GM19463 (cell line): ENCODE data around the gene OSBPL3.

Experiments
- ATAC-seq: cut with Tn5 transposase; IDR thresholded peaks from one replicate; pipeline ENCODE4 v1.9.1; 2021; ENCODE audit warnings: mild to moderate bottlenecking, moderate library complexity; ENCODE audit not compliant: unreplicated experiment

Gene OSBPL3

DNA sequence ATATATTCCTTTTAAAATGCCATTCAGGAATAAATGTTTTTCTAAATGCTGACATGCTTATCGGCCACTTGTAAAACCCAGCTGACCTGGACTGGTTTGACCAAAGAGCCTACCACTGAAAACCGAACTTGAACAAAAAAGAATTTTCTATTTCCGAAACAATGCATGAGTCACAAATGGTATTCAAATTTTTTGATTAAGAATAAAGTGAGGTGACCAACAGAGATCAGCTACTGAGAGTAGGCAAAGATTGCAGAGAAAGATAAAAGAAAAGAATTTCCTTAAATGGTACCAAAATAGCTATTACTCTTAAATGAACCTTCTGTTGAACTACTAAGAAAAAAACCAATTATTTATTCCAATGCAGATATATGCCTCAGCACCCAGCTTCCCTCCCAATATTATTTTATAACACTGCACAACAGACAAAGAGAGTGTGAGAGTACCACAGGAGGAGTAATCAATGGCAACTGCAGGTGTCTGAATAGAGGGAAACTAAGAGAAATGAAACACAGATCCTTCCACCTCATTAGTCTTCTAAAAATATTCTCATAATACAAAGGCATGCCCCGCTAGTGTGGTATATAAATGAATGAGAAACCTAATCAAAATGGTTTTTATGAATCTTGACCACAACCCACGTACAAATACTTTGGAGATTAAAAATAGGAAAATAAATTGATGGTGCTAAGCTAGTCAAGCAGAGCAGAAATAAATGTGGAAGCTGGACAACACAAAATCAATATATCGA is 20.1 kb downstream of the OSBPL3 start:
- no peak for ATAC-seq

DNA sequence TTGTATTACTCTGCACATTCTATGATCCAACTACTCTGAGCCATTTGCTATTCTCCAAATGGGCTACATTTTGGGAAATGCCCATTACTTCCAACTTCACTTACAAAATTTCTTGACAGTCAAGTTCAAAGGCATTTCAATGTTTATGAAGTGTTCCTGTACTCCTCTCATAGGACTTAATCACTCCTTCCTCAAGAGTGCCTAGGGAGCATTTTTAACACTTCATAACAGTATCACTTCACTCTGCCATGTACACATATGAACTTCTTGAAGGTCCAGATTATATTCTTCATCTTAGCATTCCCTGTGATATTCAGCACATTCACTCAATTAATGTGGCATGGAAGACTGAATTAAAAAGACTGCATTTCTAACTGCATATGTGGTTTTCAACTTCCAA is 21.6 kb downstream of the OSBPL3 start:
- ATAC-seq = no peak

DNA sequence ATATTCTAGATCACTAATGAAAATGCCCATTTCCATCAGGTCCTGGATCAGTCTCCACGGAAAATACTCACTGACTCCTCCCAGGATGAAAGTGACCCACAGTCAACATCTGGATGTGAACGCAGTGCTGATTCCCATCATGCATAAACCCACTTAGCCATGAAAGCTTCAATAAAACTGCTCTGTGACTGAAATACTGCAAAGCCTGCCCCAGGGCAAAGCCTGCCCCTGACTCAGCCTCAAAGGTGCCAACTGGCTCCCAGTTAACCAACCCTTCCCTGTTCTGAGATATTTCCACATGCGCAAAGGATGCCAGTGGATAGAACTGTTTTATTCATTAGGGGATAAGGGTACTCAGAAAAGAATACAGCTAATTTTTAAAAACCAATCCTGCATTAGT is 24.0 kb downstream of the OSBPL3 start:
- ATAC-seq = no peak

DNA sequence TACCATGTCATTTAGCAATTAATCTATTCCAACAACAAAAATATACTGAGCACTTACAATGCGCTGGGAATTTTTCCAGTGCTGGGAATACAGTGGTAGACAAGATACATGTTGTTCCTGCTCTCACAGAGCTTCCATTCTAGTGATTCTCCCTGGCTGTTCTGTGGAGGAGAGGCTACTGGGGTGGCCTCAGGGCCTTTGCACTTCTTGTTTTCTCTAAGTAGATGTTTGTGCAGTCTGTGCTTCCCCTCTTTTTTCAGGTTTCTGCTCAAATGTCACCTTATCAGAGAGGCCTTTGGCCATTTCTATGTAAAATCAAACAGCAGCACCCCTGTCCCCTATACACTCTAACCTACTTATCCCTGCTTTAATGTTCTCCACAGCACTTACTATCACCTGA is 24.7 kb downstream of the OSBPL3 start:
- no peak for ATAC-seq

DNA sequence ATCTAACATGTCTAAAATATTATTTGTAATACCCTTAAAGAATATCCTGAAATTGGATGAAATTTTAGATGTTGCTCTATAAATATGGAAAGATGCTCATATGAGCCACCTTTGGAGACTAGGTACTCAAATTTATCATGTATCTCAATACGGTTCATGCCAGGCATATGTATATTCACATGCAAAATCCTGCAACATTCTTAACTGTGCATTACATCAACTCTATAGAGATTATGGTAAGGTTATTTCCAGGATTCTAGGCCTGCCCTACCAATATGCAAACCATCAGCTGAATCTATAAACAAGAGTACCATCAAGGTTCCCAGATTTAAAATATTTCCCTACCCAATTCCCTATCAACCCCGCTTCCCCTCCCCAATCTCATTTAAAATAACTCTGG is 27.5 kb downstream of the OSBPL3 start:
- no peak for ATAC-seq

DNA sequence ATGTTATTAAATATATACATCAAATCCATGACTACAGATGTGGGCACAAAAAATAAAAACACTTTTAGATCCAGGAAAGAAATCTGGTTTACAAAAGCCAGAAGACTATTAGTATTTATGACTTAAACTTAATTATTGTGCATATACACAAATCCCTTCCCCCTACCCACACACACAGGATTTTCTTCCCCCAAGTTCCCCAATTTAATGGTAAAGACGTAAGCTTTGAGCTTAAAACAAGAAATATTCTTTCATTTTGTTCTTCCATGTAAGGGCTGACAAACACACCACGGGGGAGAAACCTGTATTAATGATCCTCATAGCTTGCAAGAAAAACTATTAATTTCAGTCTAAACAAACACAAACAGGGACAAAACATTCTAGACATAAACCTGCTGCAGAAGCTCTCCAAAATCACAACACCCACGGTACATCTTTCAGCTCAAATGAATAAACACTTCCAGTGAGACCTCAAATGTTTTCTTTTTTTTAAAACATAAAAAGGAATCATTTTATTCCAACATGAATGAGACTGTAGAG is 28.5 kb downstream of the OSBPL3 start:
- no peak for ATAC-seq

DNA sequence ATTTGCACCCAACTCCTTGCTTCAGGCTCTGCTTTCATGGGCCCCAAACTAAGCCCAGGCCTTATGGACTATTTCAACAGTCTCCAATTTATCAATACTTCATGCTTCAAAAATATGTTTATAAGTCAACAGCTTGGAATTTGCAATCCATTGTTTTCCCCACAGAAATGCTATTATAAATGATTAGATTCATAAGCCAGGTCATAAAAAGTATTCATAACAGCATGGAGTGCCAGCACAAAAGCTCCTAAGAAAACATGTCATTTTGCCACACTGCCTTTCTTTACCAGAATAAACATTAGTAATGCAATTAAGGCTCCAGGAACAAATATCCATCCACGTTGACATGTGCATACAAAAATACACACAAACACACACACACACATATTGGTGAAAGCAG is 30.1 kb downstream of the OSBPL3 start:
- no peak for ATAC-seq

DNA sequence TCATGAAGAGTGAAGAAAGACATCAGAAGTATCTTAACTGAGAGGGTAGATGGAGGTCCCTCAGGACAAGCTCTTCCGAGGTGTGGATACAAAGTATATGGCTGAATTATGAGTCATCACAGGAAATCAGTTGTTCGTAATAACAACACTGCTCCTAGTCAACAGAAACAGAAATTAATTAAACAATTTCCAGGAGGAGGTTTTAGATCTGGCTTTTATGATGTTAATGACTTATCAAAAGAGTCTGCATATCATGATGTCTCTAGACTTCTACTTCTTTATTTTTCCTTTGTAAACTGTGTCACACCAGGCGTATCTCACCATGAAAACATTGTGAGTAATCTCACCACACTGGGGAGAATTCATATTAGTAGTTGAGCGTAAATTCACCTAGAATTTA is 31.2 kb downstream of the OSBPL3 start:
- no peak for ATAC-seq

DNA sequence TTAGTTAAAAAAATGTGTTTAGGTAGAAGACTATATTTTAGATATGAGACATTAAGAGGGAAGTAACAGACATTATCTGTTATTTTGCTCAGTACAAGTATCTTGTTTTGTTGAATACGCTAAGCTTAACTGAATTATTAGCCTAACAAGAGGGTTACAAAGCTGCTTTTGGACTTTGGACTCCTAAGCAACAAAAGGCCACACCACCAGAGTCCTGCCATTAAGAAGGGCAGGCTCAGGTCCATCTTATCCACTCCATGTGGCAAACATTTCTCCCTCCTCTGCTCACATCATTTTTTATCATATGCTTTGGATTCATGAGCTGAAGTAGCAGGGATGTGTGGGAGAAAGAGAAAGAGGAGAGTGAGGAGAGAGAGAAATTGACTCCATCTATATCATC is 33.5 kb downstream of the OSBPL3 start:
- ATAC-seq = no peak

DNA sequence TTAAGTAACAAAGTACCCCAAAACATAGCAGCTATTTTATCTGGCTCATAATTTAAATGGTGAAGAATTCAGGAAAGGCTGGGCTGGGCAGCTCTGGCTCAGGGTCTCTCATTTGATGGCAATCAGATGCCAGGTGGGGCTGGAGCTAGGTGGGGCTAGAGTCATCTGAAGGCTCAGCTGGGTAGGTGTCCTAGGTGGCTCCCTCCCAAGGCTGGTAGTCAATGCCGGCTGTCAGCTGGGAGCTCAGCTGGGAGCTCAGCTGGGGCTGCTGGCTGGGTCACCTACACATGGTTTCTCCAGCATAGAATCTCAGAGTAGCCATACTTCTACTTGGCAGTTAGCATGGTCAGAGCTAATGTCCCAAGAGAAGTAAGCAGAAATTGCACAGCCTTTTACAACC is 34.1 kb downstream of the OSBPL3 start:
- ATAC-seq = peak; percentile 65

DNA sequence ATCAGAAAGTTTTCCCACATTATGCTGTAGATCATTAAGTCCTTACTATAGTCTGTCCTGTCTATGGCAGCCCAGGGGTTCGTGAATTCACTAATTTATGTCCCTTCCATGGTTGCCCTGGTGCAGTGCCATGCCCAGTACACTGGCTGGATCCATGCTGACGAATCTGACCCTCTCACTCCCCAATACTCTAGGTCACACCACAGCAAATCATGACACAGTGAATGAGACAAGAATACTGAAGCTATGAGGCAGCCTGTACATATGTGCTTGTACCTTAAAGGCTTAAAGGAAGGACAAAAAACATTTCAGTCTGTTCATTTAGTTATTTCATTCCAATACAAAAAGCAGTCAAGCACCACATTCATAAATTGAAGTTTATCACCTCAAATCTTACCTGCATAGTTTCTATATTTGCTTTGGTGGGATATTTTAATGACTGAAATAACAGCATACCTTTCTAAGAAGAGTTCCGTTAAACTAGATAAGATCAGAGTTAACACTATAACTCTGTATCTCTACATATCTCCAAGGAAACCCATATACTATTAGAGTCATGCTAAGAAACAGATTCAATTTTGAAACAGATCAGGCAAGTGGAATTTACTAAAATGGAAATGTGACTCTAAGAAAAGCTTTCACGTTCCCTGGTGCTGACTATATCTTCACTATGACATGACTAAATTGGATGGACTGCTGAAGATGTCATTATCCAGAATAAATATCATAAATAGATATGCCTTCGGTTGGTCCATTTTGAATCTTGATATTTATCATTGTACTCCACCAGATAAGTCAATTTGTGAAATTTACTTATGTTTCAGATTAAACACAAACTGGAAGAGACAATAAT is 36.7 kb downstream of the OSBPL3 start:
- no peak for ATAC-seq

DNA sequence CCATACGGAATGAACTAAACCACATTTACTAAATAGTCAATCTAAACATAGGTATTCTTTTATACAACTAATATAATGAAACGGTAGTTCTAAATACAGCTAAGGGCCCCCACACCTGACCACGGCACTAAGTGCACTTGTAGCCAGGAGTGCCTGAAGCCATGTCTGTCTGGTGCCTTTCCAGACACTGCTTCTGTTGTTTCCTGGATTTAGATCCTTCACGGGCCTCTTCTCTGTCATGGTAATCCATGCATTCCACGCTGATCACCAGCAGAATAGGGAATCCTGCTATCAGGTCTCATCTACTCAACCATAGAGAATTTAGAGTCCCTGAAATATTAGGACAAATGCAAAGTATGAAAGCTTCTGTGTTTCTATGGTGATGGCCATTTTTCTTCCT is 37.8 kb downstream of the OSBPL3 start:
- no peak for ATAC-seq

DNA sequence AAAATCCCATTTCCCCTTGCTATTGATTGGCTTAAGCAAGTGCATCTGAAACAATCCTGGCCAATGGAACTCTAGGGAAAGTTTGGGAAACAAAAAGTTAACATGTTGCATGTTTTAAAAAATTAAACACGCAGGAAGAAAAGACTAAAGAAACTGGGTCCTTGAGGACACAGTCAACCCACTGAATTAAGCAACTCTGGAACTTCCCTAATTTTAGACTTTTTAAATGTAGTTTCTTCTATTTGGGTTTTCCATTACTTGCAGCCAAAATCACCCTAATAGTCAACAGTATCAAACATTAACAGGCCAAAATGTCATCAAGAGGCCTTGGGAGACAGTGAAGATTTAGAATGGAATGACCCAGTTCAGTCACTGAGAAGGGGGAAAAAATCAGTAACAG is 40.6 kb downstream of the OSBPL3 start:
- ATAC-seq = no peak

DNA sequence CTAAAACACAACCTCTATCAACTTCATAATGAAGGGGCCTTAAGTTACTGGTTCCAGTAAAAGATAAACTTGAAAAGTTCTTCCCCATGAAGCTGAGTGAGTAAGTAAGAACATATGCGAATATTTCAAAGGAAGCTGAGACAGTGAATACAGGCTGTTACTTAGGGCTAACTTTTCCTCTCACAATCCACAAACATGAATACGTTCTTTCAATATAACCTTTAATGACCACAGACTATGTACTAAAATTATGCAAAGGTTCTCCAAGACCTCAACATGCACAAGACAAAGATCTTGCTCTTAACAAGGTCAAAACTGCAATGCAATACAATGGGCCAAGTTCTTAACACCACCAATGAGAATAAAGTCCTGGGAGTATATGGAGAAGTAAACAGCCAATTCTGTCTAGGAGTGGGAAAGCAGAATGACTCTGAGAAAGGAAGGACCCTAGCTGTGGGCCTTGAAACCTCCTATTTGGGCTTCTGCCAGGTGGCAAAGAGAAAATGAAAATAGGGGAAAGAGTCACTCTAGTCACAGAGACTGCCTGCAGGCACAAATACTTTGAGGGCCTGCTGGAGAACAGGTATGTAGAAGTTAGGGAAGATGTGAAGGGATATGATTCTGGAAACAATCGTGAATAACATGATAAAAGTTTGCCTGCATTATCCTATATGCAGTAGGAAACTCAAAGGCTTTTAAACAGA is 43.7 kb downstream of the OSBPL3 start:
- peak; percentile 69 for ATAC-seq

DNA sequence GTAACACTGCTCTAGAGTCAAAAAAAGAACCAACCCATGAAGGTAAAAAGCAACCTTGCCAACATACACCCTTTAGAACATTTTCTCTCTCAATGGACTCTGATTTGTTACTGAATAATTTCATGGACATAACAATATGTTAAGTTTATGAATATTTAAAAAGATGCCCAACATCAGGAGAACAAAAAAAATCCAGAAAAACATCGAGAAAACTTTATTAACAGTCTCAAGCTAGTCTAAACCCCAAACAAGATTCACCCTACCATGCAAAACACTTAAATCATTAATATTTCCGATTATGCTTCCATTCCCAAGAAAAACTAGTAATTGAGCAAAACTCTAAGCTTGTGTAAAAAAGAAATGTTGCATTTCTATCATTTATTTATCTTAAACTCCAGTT is 46.7 kb downstream of the OSBPL3 start:
- ATAC-seq = no peak

DNA sequence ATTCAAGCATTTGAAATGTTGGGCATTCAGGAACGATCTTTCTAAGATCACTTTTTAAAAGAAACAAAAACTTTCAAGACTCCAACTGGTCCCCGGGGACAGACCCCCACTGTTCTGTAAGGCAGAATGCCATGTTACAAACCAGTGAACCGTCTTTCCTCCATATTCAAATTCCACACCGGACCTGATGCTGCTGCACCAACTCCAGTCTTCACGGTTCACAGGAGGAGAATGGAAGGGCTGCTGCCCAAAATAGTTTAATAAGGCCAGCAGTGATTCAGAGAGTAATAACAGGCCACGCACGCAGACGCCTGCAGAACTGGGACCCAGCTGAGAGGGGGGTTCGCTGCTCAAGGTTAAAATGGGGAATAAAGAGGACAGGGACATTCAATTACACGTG is 47.2 kb downstream of the OSBPL3 start:
- ATAC-seq = no peak

DNA sequence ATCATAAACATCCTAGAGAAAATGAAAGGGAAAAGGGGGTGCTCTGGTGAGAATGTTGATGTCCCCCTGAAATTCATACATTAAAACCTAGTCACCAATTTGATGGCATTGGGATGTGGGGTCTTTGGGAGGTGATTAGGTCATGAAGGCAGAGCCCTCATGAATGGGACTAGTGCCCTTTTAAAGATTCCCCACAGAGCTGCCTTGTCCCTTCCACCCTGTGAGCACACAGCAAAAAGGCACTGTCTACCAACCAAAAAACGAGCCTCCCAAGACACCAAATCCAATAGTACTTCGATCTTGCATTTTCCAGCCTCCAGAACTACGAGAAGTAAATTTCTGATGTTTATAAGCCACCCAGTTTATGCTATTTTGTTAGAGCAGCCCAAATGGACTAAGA is 47.6 kb downstream of the OSBPL3 start:
- ATAC-seq = no peak

DNA sequence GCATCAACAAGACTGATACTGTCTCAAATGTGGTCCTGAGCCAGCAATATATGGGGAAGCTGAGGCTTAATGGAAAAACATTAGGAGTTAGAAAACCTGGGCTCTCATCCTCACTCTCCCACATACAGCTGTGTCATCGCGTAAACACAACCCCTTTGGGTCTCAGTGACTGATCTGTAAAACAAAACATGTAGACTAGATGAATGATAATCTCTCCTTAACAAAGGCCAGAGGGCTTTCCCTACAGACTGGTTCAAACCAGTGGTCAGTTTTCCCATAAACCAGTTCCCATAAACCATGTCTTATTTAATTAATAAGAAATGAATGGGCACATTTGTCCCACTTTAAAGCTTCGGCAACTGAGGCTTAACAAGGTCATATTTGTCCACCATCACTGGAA is 48.1 kb downstream of the OSBPL3 start:
- ATAC-seq = no peak

DNA sequence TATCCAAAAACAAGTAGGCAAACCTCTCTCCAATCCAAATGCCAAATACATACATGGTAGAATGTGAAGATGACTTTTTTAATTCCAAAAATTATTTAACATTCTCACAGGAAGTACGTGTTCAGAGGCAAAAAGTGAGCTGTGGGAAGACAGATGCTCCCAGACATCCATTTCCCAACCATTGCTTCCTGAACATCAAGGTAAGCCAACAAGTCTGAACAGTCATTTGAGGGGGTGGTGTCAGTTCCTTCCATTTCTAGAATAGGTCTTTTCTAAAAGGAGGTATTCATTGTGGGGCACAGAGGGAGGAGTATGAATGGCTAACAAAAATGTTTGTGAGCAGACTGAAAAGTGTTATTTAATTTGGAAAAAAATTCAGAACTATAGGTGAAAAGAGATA is 49.1 kb downstream of the OSBPL3 start:
- ATAC-seq = no peak

DNA sequence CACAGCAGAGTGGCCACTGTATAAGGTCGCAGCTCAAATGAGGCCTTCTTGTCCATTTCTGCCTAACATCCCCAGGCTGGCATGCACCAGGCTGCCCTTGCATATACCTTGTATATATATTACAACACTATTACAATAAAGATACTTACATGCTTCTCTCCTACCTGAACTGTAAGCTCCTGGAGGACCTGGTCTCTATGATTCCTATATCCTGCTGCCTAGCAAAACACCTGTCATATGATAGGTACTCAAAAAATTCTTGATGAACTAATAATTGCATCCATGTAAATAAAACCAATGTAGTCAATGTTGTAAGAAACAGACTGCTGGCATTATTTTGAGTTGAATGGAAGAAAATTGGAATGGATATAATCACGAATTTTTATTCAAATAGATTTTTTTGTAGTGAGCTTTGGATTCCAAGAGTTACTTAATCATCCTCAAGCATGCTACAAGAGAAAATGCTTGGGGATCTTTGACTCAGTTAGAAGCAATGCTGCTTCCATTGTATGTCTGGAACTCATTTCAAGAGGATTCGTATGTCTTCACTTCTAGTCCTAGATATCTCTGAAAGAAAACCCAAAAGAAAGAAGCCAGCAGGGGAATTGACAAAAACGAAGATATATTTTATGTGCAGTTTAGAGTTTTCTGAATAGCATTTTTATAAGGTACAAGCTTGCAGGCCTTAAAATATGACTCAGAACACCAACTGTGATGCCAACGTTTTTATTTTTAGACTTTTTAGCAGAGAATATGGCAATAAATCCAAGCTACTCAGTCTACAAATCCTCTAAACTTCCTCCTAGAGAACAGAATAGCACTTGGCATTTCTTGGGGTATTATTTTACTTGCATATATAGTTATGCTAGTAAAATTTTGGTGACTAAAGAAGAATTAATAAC is 53.1 kb downstream of the OSBPL3 start:
- ATAC-seq = no peak

DNA sequence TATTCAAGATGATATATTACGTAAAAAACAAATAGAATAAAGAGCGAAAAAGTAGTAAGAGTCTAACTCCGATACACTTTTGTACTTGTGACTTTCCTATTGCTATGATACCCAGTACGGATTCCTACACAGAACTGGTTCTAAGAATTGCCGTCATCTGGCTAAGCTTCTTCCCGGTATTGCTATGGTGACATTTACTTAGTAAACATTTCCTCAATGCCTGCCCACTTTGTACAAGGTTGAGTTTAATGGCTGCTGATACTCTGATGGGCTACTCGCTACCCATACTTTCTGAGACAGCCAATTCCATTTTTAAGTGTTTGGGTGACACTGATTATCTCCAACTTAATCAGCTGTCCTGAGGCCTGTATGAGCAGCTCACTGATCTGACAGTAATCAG is 55.6 kb downstream of the OSBPL3 start:
- no peak for ATAC-seq
